CMK (cell line): ENCODE results near the gene ZBTB37.
A peak's percentile ranks its signal among the peaks of the same experiment; 100 is the strongest.
"Not testable (repeated sequence)": the region's sequence is repeated elsewhere in the genome, so short reads cannot be mapped to it uniquely, and the experiment has no call there.

Experiments
- DNase-seq: peaks from one replicate; pipeline ENCODE4 v3.0.0-alpha.2; 2010; ENCODE audit warnings: low read depth

ZBTB37 gene

GRCh38 chr1:173913111-173913510 is 44.9 kb downstream of the ZBTB37 start:
- no peak for DNase-seq

- DNase-seq = peak; percentile 33
These were observed 46.2 kb downstream of the ZBTB37 start for GRCh38 chr1:173914366-173914871.

- DNase-seq = no peak
These were observed 47.4 kb downstream of the ZBTB37 start for GRCh38 chr1:173915596-173915995.

- DNase-seq = no peak
These were observed 48.5 kb downstream of the ZBTB37 start for GRCh38 chr1:173916667-173917066.

GRCh38 chr1:173917149-173917548 is 49.0 kb downstream of the ZBTB37 start, which contains the start of gene SERPINC1:
Gene SERPINC1 (minus strand): TSS chr1:173917327. CDS start chr1:173917259, 68 bp downstream.
- no peak for DNase-seq

GRCh38 chr1:173917635-173918493 is 49.7 kb downstream of the ZBTB37 start:
- no peak for DNase-seq

- no peak for DNase-seq
These were observed 52.7 kb downstream of the ZBTB37 start for GRCh38 chr1:173920861-173921260.

GRCh38 chr1:173925306-173926242 is 57.4 kb downstream of the ZBTB37 start:
- DNase-seq = no peak

GRCh38 chr1:173930541-173930940 is 62.4 kb downstream of the ZBTB37 start:
- DNase-seq = not testable (repeated sequence)

- no peak for DNase-seq
These were observed 66.3 kb downstream of the ZBTB37 start for GRCh38 chr1:173934440-173934839.

- DNase-seq = no peak
These were observed 68.9 kb downstream of the ZBTB37 start for GRCh38 chr1:173937062-173937461.

- no peak for DNase-seq
These were observed 78.3 kb downstream of the ZBTB37 start for GRCh38 chr1:173946380-173946921.

GRCh38 chr1:173948594-173948993 is 80.4 kb downstream of the ZBTB37 start:
- no peak for DNase-seq
